Stimulated activated CD4-positive, alpha-beta T cell treated with anti-CD3 and anti-CD28 coated beads, TNF-alpha, amount 100 ng/mL, for 24 hours (primary cell): ENCODE measurements around the gene BTBD16.

Experiments used
- DNase-seq, 3 experiments: peaks; one replicate each; pipeline ENCODE4 v3.0.0-alpha.2; 2020; ENCODE audit warnings: low read depth in 3 of 3

BTBD16 gene

DNA sequence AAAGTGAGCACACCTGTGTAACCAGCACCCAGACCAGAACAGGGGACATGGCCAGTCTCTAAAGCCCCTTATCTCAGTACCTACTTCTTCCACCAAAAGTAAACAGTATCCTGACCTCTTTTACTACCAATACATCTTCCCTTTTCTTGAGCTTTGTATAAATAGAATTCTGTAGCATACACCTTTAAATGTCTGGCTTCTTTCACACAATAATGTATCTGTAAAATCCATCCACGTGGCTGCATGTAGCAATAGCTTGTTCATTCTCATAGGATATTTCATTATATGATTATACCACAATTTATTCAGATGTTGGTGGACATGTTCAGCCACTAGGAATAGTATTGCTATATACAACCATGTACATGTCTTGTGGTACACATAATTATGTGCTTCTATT, 40.6 kb downstream of the BTBD16 start:
- no peak for DNase-seq

DNA sequence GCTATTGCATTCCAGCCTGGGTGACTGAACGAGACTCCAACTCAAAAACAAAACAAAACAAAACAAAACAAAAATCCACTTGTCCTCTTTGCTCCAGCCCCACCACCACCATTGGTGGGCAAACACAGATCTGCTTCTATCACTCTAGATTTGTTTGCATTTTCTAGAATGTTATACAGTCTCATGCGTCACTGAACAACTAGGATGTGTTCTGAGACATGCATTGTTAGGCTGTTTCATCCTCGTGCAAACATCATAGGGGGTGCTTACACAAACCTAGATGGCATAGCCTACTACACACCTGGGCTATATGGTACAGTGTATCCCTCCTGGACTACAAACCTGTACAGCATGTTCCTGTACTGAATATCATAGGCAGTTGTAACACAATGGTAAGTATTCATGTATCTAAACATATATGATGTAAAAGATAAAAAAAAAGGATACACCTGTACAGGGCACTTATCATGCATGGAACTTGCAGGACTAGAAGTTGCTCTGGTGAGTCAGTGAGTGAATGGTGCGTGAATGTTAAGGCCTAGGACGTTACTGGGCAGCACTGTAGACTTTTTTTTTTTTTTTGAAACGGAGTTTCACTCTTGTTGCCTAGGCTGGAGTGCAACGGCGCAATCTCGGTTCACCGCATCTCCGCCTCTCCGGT, 45.3 kb downstream of the BTBD16 start:
- no peak for DNase-seq

- DNase-seq, result no peak
Measured at GRCh38 chr10:122321960-122322359, 50.9 kb downstream of the BTBD16 start.

- DNase-seq, result no peak
Measured at GRCh38 chr10:122323189-122323588, 52.1 kb downstream of the BTBD16 start.

- no peak for DNase-seq
Measured at GRCh38 chr10:122323941-122324675, 53.0 kb downstream of the BTBD16 start.

DNA sequence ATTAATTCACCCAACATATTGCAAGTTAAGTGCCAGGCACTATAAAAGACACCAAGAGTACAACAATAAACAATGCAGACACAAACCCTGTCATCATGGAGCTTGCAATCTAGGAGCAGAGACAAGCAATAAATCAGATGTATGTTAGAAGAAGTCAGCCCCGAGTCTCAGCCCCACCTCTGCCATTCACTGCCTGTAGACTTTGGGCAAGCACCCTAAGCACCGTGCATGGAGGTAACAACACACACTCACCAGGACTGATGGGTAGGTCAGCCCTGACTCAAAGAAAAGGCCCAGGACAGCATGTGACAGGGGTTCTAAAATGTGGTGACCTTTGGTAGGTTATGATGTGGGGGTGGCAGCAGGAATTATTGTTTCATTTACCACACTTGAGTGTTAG, 54.1 kb downstream of the BTBD16 start:
- no peak for DNase-seq

DNA sequence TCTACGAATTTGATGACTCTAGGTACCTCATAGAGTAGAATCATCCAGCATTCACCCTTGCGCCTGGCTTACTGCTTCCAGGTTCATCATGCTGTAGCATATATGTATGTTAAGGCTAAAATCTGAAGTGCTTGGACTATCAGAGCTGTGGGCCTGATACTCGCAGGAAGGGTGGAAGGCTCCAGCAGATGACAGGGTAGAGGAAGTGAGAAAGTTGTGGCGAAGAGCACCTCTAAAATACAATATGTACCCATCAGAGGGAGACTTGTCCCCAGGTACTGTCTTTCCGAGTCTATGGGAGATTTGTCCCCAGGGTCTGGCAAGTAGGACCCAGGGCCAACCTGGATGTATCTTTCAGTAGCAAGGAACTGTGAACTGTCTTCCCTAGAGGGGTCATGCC, 55.3 kb downstream of the BTBD16 start:
- DNase-seq, result no peak

- DNase-seq, result no peak
Measured at GRCh38 chr10:122326806-122327205, 55.7 kb downstream of the BTBD16 start.

- no peak for DNase-seq
Measured at GRCh38 chr10:122327237-122328206, 56.4 kb downstream of the BTBD16 start.

- DNase-seq, result no peak
Measured at GRCh38 chr10:122328676-122329075, 57.6 kb downstream of the BTBD16 start.

DNA sequence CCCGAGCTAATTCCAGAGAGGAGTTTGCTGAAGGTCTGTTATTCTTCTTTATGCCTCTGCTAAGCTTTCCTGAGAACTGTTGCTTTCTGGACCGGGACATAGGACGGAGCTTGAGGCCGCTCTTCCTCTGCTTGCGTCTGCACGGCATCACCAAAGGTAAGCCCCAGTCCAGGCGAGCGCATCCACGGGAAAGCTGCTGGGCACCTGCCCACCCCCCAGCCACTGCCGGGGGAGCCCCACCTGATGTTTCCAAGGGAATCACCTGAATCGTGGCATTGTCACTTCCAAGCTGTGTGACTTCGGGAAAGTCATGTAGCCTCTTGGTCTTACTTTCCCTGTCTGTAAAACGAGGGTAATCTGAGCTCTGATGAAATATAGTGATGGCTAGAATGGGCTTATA, 58.3 kb downstream of the BTBD16 start:
- no peak for DNase-seq

DNA sequence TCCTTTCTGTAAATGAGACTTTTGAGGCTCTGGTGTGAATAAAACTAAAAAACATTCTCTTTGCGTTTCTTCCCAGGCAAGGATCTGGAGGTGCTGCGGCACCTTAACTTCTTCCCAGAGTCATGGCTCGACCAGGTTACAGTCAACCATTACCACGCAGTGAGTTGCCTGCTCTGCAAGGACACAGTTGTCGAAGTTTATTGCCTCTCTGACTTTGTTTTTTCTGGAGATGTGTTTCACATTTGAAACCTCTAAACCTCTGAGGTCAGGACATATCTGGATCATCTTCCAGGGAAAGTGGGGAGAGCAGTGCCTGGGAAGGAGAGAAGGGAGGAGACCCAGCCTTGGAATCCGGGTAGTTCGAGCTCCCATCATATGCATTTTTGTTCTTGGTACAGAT, 60.0 kb downstream of the BTBD16 start:
- no peak for DNase-seq

- no peak for DNase-seq
Measured at GRCh38 chr10:122331615-122332446, 60.7 kb downstream of the BTBD16 start.

GRCh38 chr10:122333037-122333436, 61.9 kb downstream of the BTBD16 start:
- no peak for DNase-seq

- no peak for DNase-seq
Measured at GRCh38 chr10:122336332-122336731, 65.2 kb downstream of the BTBD16 start.

- DNase-seq, result no peak
Measured at GRCh38 chr10:122336961-122337360, 65.9 kb downstream of the BTBD16 start.

- DNase-seq, result no peak
Measured at GRCh38 chr10:122338609-122339441, 67.7 kb downstream of the BTBD16 start.

GRCh38 chr10:122341141-122341810, 70.2 kb downstream of the BTBD16 start:
- no peak for DNase-seq

DNA sequence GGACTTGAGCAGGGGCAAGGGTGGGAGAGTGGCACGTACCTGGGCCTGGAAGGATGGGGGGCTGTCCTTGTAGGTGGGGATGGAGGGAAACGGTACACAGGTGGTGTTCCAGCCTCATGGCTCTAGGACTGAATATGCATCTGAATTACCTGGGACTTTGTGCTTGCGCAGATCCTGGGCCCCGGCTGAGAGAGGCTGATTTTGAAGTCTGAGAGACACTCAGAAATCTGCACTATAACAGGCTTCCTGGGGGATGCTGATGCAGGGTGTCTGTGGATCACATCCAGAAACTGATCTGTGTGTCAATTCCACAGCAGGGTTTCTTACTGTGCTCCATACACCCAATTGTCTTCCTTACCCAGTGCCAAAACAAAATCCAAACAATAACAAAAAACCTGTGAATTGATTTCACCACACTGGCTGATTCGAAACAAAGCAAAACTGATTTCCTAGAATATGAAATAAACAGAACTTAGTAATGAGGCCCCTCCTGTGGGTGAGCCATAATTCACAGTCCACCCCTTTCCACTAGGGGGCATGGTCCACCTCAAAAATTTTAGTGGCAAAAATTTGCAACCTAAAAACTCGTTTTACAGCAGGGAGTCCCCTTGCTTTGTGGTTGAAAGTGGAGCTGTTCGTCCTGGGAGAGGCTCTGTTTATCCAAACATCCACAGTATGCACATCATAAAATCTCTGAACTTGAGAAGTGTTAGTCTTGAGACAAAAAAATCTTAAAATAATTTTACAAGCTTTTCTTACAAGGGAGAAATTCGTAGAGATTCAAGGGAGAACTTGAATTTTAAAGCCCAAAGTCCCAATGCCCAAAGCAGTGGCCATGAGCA, 71.4 kb downstream of the BTBD16 start:
- peak; percentile 32 to 51 (median 35) for DNase-seq
